ENCODE data around the gene SPEN.

Gene SPEN

DNA sequence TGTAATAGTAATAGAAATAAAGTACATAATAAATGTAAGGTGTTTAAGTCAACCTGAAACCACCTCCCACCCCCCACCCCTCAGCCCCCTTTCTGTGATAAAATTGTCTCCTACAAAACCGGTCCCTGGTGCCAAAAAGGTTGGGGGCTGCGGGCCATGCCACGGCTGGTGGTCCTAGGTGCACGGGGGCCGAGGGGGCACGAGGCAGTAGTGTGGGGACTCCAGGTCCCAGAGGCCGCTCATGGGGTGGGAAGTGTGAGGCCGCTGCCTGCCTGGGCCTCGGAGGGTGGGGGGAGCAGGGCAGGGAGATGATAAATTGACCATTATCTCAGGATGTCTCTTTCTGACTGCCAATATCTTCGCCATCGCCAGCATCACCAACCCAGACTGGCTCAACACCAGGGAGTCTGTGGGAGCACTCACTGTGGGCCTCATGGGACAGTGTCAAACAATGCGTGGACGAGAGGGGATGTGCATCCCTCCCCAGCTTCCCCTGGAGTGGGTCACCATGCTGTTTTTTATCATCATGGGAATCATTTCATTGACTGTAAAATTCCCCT is 121.9 kb downstream of the SPEN start:
- TF ChIP-seq EP300 (IDR thresholded peaks at IDR 0.05; ENCODE audit: borderline replicate concordance) (no peak), CEBPB (IDR thresholded peaks at IDR 0.05) (no peak), TCF12 (IDR thresholded peaks at IDR 0.05; ENCODE audit: low read depth) (no peak), NFIC (IDR thresholded peaks at IDR 0.05) (no peak), ZBTB7A (IDR thresholded peaks at IDR 0.05; ENCODE audit: low read depth) (no peak), RAD21 (IDR thresholded peaks at IDR 0.05; ENCODE audit: low read depth) (no peak), TEAD4 (IDR thresholded peaks at IDR 0.05) (no peak), EGR1 (IDR thresholded peaks at IDR 0.05) (no peak), TAF1 (IDR thresholded peaks at IDR 0.05; ENCODE audit: low read depth) (no peak)
- TF ChIP-seq, protein P1, sequence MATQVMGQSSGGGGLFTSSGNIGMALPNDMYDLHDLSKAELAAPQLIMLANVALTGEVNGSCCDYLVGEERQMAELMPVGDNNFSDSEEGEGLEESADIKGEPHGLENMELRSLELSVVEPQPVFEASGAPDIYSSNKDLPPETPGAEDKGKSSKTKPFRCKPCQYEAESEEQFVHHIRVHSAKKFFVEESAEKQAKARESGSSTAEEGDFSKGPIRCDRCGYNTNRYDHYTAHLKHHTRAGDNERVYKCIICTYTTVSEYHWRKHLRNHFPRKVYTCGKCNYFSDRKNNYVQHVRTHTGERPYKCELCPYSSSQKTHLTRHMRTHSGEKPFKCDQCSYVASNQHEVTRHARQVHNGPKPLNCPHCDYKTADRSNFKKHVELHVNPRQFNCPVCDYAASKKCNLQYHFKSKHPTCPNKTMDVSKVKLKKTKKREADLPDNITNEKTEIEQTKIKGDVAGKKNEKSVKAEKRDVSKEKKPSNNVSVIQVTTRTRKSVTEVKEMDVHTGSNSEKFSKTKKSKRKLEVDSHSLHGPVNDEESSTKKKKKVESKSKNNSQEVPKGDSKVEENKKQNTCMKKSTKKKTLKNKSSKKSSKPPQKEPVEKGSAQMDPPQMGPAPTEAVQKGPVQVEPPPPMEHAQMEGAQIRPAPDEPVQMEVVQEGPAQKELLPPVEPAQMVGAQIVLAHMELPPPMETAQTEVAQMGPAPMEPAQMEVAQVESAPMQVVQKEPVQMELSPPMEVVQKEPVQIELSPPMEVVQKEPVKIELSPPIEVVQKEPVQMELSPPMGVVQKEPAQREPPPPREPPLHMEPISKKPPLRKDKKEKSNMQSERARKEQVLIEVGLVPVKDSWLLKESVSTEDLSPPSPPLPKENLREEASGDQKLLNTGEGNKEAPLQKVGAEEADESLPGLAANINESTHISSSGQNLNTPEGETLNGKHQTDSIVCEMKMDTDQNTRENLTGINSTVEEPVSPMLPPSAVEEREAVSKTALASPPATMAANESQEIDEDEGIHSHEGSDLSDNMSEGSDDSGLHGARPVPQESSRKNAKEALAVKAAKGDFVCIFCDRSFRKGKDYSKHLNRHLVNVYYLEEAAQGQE (IDR thresholded peaks at IDR 0.05; ENCODE audit: low read depth), result no peak

GRCh38 chr1:15970911-15971310 is 123.4 kb downstream of the SPEN start:
- TF ChIP-seq YY1 (IDR thresholded peaks at IDR 0.05; ENCODE audit: low read depth), result no peak

DNA sequence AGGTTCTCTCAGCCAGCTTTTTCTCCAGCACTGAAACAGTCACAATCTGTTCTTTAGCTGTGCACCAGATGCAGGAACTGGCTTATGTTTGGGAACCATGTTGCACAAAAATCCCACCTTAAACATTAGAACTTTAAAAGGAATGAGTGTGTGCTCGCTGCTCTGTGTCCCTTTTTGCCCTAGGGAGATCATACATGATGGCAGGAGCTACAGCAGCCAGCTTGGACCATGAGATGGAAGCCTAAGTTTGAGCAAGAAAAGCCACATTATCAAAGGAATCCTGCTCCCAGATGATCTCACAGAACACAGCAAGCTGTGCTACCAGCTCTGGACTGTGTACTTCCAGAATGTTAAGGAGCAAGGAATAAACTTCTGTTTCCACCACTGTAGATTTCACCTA is 124.9 kb downstream of the SPEN start:
- no peak for TF ChIP-seq MAX (IDR thresholded peaks at IDR 0.05)
- no peak for TF ChIP-seq NFIC (IDR thresholded peaks at IDR 0.05)
- TF ChIP-seq EGR1 (IDR thresholded peaks at IDR 0.05), result no peak
- no peak for TF ChIP-seq ZBTB7A (IDR thresholded peaks at IDR 0.05; ENCODE audit: low read depth)
- TF ChIP-seq CREB1 (IDR thresholded peaks at IDR 0.05; ENCODE audit: low read depth), result no peak
- no peak for TF ChIP-seq RAD21 (IDR thresholded peaks at IDR 0.05; ENCODE audit: low read depth)
- TF ChIP-seq, protein P1 (IDR thresholded peaks at IDR 0.05; ENCODE audit: low read depth), result no peak
- TF ChIP-seq TCF12 (IDR thresholded peaks at IDR 0.05; ENCODE audit: low read depth), result no peak
- TF ChIP-seq TEAD4 (IDR thresholded peaks at IDR 0.05), result no peak
- no peak for TF ChIP-seq EP300 (IDR thresholded peaks at IDR 0.05; ENCODE audit: borderline replicate concordance)
- no peak for TF ChIP-seq TAF1 (IDR thresholded peaks at IDR 0.05; ENCODE audit: low read depth)
- no peak for TF ChIP-seq CEBPB (IDR thresholded peaks at IDR 0.05)

DNA sequence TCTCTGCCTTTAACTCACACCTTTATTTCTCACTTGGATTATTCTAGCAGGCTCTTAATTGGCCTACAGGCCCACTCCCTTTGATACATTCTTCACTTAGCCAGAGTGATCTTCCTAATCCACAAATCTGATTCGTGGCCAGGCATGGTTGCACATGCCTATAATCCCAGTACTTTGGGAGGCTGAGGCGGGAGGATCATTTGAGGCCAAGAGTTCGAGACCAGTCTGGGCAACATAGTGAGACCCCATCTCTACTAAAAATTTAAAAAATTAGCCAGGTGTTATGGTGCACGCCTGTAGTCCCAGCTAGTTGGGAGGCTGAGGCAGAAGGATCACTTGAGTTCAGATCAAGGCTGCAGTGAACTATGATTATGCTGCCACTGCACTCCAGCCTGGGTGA is 126.3 kb downstream of the SPEN start:
- TF ChIP-seq ZBTB7A (IDR thresholded peaks at IDR 0.05; ENCODE audit: low read depth) (no peak), NFIC (IDR thresholded peaks at IDR 0.05) (no peak), TAF1 (IDR thresholded peaks at IDR 0.05; ENCODE audit: low read depth) (no peak), EGR1 (IDR thresholded peaks at IDR 0.05) (no peak), CEBPB (IDR thresholded peaks at IDR 0.05) (no peak), YY1 (IDR thresholded peaks at IDR 0.05; ENCODE audit: low read depth) (no peak), TCF12 (IDR thresholded peaks at IDR 0.05; ENCODE audit: low read depth) (no peak), RAD21 (IDR thresholded peaks at IDR 0.05; ENCODE audit: low read depth) (no peak), TEAD4 (IDR thresholded peaks at IDR 0.05) (no peak), CREB1 (IDR thresholded peaks at IDR 0.05; ENCODE audit: low read depth) (no peak), USF1 (IDR thresholded peaks at IDR 0.05) (no peak), MAX (IDR thresholded peaks at IDR 0.05) (no peak), FOXM1 (IDR thresholded peaks at IDR 0.05; ENCODE audit: borderline replicate concordance, low read depth) (no peak), EP300 (IDR thresholded peaks at IDR 0.05; ENCODE audit: borderline replicate concordance) (no peak)
- TF ChIP-seq, protein P1 (IDR thresholded peaks at IDR 0.05; ENCODE audit: low read depth), result no peak

DNA sequence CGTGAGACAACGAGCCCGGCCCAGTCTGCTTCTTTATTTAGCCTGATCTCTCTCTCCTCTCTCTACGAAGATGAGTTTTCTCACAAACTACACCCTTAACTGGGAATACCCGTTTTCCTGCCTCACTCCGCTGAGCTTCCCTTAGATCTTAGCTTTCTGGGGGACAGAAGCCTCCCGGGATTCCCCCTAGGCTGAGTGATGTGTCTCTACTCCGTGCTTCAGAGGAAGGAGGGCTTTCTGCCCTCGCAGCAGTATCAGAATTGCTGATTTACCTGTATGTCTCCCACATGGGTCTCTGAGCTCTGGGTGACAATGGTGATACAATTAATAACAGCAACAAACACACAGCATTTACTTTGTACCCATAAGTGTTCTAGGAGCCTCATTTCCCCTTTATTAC is 127.3 kb downstream of the SPEN start:
- TF ChIP-seq FOXM1 (IDR thresholded peaks at IDR 0.05; ENCODE audit: borderline replicate concordance, low read depth), result no peak
- no peak for TF ChIP-seq MAX (IDR thresholded peaks at IDR 0.05)
- TF ChIP-seq TEAD4 (IDR thresholded peaks at IDR 0.05), result no peak
- no peak for TF ChIP-seq EP300 (IDR thresholded peaks at IDR 0.05; ENCODE audit: borderline replicate concordance)
- no peak for TF ChIP-seq CREB1 (IDR thresholded peaks at IDR 0.05; ENCODE audit: low read depth)
- no peak for TF ChIP-seq TCF12 (IDR thresholded peaks at IDR 0.05; ENCODE audit: low read depth)
- no peak for TF ChIP-seq YY1 (IDR thresholded peaks at IDR 0.05; ENCODE audit: low read depth)
- TF ChIP-seq RAD21 (IDR thresholded peaks at IDR 0.05; ENCODE audit: low read depth), result no peak
- no peak for TF ChIP-seq TAF1 (IDR thresholded peaks at IDR 0.05; ENCODE audit: low read depth)
- no peak for TF ChIP-seq CEBPB (IDR thresholded peaks at IDR 0.05)
- TF ChIP-seq NFIC (IDR thresholded peaks at IDR 0.05), result no peak
- no peak for TF ChIP-seq ZBTB7A (IDR thresholded peaks at IDR 0.05; ENCODE audit: low read depth)
- TF ChIP-seq, protein P1 (IDR thresholded peaks at IDR 0.05; ENCODE audit: low read depth), result no peak

Measured in Ishikawa (cell line).